Measurements from ENCODE around the gene CGB1. TPM values are rescaled to one million over a fixed set of nuclear protein-coding genes. Genes with fewer than 3 reads are reported as not detected.

CGB1 gene
- total RNA-seq, 3 donors from 2014 or later, result not detected

GRCh38 chr19:49006905-49007304, 29.8 kb downstream of the CGB1 start:
- H3K4me1 Mint-ChIP-seq (ENCODE audit: low read depth), result no peaks in the 10 kb centered on the region

GRCh38 chr19:49004964-49005614, 31.6 kb downstream of the CGB1 start:
- DNase-seq (no peak), ATAC-seq (no peak)
- H3K4me1 Mint-ChIP-seq (ENCODE audit: low read depth), result no peaks in the 10 kb centered on the region
- no peaks in the 10 kb centered on the region for H3K27me3 Mint-ChIP-seq (ENCODE audit: low read depth)
- H3K36me3 Mint-ChIP-seq (ENCODE audit: insufficient read depth), result peaks cover 14% of the 10 kb centered on the region
- H3K9me3 Mint-ChIP-seq, result no peaks in the 10 kb centered on the region
- no peak overlapping the region for H3K4me3 Mint-ChIP-seq

More at GRCh38 chr19:49006905-49007304, 29.8 kb downstream of the CGB1 start:
- Mint-ChIP-seq H3K36me3 (ENCODE audit: insufficient read depth) (peaks cover 14% of the 10 kb centered on the region), H3K4me3 (no peak overlapping the region), H3K9me3 (no peaks in the 10 kb centered on the region), H3K27me3 (ENCODE audit: low read depth) (no peaks in the 10 kb centered on the region)
- ATAC-seq (no peak), DNase-seq (no peak)

- Mint-ChIP-seq H3K27me3 (ENCODE audit: low read depth) (no peaks in the 10 kb centered on the region), H3K36me3 (ENCODE audit: insufficient read depth) (peaks cover 20% of the 10 kb centered on the region), H3K4me1 (ENCODE audit: low read depth) (peaks cover 6% of the 10 kb centered on the region), H3K9me3 (no peaks in the 10 kb centered on the region), H3K4me3 (no peak overlapping the region)
- no peak for DNase-seq
- ATAC-seq, result no peak
Observed at GRCh38 chr19:49004133-49004532, 32.6 kb downstream of the CGB1 start.

- Mint-ChIP-seq H3K36me3 (ENCODE audit: insufficient read depth) (peaks cover 22% of the 10 kb centered on the region), H3K9me3 (no peaks in the 10 kb centered on the region), H3K4me1 (ENCODE audit: low read depth) (peaks cover 14% of the 10 kb centered on the region)
Observed at GRCh38 chr19:48999481-49000325, 37.0 kb downstream of the CGB1 start.

GRCh38 chr19:48997972-48998371, 38.7 kb downstream of the CGB1 start:
- H3K4me3 Mint-ChIP-seq, result no peak overlapping the region

More at GRCh38 chr19:48999481-49000325, 37.0 kb downstream of the CGB1 start:
- DNase-seq, result peak; percentile 65
- ATAC-seq, result peak; percentile 80 to 96
- H3K27me3 Mint-ChIP-seq (ENCODE audit: low read depth), result no peaks in the 10 kb centered on the region
- no peak overlapping the region for H3K4me3 Mint-ChIP-seq

GRCh38 chr19:48994035-48994386, 42.7 kb downstream of the CGB1 start:
- DNase-seq, result no peak
- Mint-ChIP-seq H3K9me3 (no peaks in the 10 kb centered on the region), H3K4me3 (peak overlapping the region; percentile 95), H3K27me3 (ENCODE audit: low read depth) (no peaks in the 10 kb centered on the region), H3K36me3 (ENCODE audit: insufficient read depth) (peaks cover 17% of the 10 kb centered on the region), H3K4me1 (ENCODE audit: low read depth) (peaks cover 33% of the 10 kb centered on the region)
- no peak for ATAC-seq

More at GRCh38 chr19:48997972-48998371, 38.7 kb downstream of the CGB1 start:
- no peak for ATAC-seq
- Mint-ChIP-seq H3K4me1 (ENCODE audit: low read depth) (peaks cover 22% of the 10 kb centered on the region), H3K9me3 (no peaks in the 10 kb centered on the region), H3K27me3 (ENCODE audit: low read depth) (no peaks in the 10 kb centered on the region), H3K36me3 (ENCODE audit: insufficient read depth) (peaks cover 21% of the 10 kb centered on the region)
- DNase-seq, result peak; percentile 43

- peak; percentile 94 to 95 for ATAC-seq
- H3K4me1 Mint-ChIP-seq (ENCODE audit: low read depth), result peaks cover 33% of the 10 kb centered on the region
Observed at GRCh38 chr19:48993175-48994034, 43.3 kb downstream of the CGB1 start, which contains the start of the genes GYS1 and RUVBL2. Gene GYS1, minus strand, starts transcription at chr19:48993309. Its CDS starts 197 bp downstream, at chr19:48993112. Gene RUVBL2, plus strand, starts transcription at chr19:48993887. Its CDS starts 25 bp downstream, at chr19:48993912.

GRCh38 chr19:48992581-48993174, 44.0 kb downstream of the CGB1 start:
- peaks cover 37% of the 10 kb centered on the region for H3K4me1 Mint-ChIP-seq (ENCODE audit: low read depth)
- ATAC-seq (no peak), DNase-seq (no peak)
- peaks cover 22% of the 10 kb centered on the region for H3K36me3 Mint-ChIP-seq (ENCODE audit: insufficient read depth)
- peak overlapping the region; percentile 95 for H3K4me3 Mint-ChIP-seq
- H3K9me3 Mint-ChIP-seq, result no peaks in the 10 kb centered on the region
- H3K27me3 Mint-ChIP-seq (ENCODE audit: low read depth), result no peaks in the 10 kb centered on the region

More at GRCh38 chr19:48993175-48994034, 43.3 kb downstream of the CGB1 start, which contains the start of the genes GYS1 and RUVBL2:
- no peaks in the 10 kb centered on the region for H3K9me3 Mint-ChIP-seq
- peak within 1 kb of the TSS; percentile 95 for H3K4me3 Mint-ChIP-seq
- H3K27me3 Mint-ChIP-seq (ENCODE audit: low read depth), result no peaks in the 10 kb centered on the region
- peak; percentile 99 for DNase-seq
- H3K36me3 Mint-ChIP-seq (ENCODE audit: insufficient read depth), result peaks cover 20% of the 10 kb centered on the region

- Mint-ChIP-seq H3K27me3 (ENCODE audit: low read depth) (no peaks in the 10 kb centered on the region), H3K4me3 (peak overlapping the region; percentile 95)
Observed at GRCh38 chr19:48991873-48992580, 44.7 kb downstream of the CGB1 start.

GRCh38 chr19:48991011-48991609, 45.6 kb downstream of the CGB1 start:
- peaks cover 40% of the 10 kb centered on the region for H3K4me1 Mint-ChIP-seq (ENCODE audit: low read depth)
- H3K36me3 Mint-ChIP-seq (ENCODE audit: insufficient read depth), result peaks cover 17% of the 10 kb centered on the region
- no peaks in the 10 kb centered on the region for H3K27me3 Mint-ChIP-seq (ENCODE audit: low read depth)
- H3K4me3 Mint-ChIP-seq, result no peak overlapping the region
- H3K9me3 Mint-ChIP-seq, result no peaks in the 10 kb centered on the region
- DNase-seq (no peak), ATAC-seq (no peak)

More at GRCh38 chr19:48991873-48992580, 44.7 kb downstream of the CGB1 start:
- peaks cover 20% of the 10 kb centered on the region for H3K36me3 Mint-ChIP-seq (ENCODE audit: insufficient read depth)
- ATAC-seq (no peak), DNase-seq (no peak)
- H3K4me1 Mint-ChIP-seq (ENCODE audit: low read depth), result peaks cover 40% of the 10 kb centered on the region
- H3K9me3 Mint-ChIP-seq, result no peaks in the 10 kb centered on the region

- Mint-ChIP-seq H3K9me3 (no peaks in the 10 kb centered on the region), H3K36me3 (ENCODE audit: insufficient read depth) (peaks cover 17% of the 10 kb centered on the region), H3K4me3 (no peak overlapping the region), H3K4me1 (ENCODE audit: low read depth) (peaks cover 40% of the 10 kb centered on the region), H3K27me3 (ENCODE audit: low read depth) (no peaks in the 10 kb centered on the region)
- DNase-seq, result no peak
- no peak for ATAC-seq
Observed at GRCh38 chr19:48990400-48990799, 46.3 kb downstream of the CGB1 start.

GRCh38 chr19:48989701-48990291, 46.9 kb downstream of the CGB1 start:
- DNase-seq (no peak), ATAC-seq (no peak)
- H3K4me1 Mint-ChIP-seq (ENCODE audit: low read depth), result peaks cover 34% of the 10 kb centered on the region
- H3K27me3 Mint-ChIP-seq (ENCODE audit: low read depth), result no peaks in the 10 kb centered on the region
- H3K4me3 Mint-ChIP-seq, result no peak overlapping the region
- no peaks in the 10 kb centered on the region for H3K9me3 Mint-ChIP-seq
- peaks cover 15% of the 10 kb centered on the region for H3K36me3 Mint-ChIP-seq (ENCODE audit: insufficient read depth)

Data from activated T-cell treated with anti-CD3 and anti-CD28 coated beads, Interleukin-2, amount 50 U/mL, for 4 hours (primary cell).